ENCODE results near the gene RAX.
A peak's percentile ranks its signal among the peaks of the same experiment; 100 is the strongest.

Gene RAX

DNA sequence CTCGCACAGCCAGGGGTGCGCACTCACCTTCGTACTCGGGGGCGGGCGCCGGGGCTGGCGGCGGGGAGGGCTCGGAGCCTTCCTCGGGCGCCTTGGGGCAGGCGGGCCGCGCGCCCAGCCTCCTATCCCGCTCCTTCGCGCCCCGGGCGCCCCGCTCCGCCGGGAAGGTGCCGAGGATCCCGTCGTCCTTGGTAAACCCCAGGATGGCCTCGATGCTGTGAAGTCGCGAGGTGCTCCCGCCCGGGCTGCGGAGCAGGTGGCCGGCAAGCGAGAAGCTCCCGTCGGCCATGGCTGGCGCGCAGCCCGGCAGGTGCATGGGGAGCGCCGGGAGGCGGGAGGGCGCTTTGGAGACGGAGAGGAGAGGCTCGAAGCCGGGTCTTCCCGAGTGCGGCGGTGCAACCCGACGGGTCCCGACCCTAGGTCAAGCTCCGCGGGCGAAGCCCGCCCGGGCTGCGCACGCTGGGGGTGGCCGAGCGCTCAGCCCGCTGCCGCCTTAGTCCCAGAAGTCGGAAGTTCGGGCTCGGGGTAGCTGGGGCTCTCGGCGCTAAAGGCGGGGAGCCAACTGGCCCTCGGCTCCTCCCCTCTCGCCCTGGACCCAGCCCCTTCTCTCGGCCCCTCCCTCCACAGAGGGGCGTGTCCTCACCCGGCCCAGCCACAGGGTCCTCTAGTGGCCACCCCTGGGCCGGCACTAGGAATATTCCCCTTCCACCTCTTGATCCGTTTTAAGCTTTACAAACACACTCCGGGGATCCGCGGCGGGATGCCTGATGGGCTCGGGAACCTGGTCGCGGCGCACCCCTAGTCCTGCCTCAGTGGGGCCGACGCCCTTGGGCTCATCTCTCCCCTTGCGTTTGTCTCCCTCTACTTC, at the start of gene RAX:
TSS of gene RAX (minus strand) at position 564 of the 868 bp plus-strand sequence. CDS start at position 316, 248 bp downstream.
- no peak for DNase-seq (ENCODE audit: low read depth in 2 of 2)

DNA sequence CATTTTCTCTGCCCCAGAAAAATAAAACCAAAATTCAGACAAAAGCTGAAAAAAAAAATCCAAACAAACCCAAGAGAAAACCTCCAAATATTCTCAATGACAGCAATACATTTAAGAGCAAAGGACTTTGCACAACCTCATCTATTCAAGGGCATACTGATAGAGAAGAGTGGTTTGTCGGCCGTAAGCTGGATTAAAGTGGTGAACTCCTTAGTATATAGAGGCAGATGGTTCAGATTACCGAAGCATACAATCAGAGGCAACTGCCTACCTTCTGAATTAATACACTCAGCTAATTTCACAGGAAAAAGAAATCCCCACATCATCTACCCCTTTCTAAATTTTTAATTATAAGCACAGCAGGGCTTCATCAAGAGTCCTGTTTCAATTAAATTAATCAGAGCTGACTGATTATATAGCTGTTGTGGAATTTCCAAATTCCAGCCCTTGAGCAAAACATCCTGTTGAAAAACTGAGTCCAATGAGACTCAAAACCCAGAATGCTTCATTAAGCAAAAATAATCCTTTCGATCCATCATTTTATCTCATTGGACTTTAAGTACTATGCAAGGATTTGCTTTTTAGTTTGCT, 45.3 kb upstream of the RAX start, which contains the start of gene CPLX4:
TSS of gene CPLX4 (minus strand) at position 190 of the 591 bp plus-strand sequence. CDS start at position 3, 187 bp downstream.
- DNase-seq (ENCODE audit: low read depth in 2 of 2): no peak

DNA sequence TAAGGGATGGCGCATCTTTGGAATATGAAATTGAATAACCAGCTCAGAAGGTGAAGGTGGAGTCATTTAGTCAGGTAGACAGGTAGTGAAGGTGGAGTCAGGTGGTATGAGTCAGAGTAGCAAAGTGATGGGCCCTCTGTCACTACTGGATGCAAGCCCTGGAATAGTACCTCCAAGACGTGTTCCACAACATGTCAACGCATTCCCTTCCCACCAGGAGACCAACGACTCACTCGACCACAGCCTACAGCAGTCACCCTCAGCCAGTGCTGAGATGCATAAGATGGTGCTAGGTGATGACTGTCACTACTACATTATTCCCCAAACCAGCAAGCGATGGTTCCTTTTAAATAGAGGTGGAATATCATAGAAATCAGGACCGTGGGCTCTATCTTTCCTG, 38.4 kb upstream of the RAX start:
- no peak for DNase-seq (ENCODE audit: low read depth in 2 of 2)

DNA sequence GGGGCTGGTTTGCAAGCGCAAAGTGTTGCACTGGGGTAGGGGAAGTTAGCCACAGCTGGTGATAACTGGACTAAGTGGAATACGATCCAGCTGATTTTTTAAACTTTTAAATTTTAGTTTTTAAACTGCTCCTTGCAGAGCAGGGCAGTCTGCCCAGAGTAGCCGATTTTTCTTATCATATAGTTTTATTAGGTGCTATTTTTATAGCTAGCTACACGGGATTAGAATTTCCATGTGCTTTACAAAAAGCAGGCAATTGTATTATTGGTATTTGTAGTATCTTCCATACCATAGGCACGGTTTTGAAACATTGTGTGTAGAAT, 35.6 kb upstream of the RAX start:
- DNase-seq (ENCODE audit: low read depth in 2 of 2): no peak

DNA sequence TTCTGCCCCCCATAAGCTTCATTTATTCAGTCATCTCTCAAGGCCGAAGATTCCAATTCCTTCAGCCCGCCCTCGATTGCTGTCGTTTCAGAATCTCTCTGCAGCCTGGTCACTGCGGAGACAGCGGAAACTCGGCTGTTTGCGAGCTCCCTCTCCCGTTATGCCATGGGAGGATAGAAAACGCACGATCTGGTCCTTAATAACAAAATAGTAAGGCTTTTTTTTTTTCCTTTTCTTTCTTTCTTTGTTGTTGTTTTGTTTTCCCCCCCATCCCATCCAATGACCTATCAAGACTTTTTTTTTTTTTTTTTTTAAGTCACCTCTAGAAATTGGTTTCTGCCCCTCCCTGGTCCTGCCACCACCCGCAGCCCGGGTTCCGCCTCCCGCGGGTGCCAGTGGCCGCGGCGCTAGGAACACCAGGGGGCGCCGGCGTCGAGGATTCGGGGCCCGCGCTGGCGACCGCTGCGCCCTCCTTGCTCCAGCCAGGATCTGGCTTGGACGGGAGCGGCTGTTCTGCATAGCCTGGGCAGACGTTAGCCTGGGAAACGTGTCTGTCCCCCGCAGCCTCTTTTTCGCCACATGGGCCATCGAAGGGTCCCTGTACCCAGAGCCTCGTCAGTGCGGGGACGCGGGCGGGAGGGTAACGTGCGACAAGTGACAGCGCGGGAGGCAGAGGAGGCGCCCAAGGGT, 35.1 kb upstream of the RAX start:
- peak; percentile 14 to 43 for DNase-seq (ENCODE audit: low read depth in 2 of 2)

DNA sequence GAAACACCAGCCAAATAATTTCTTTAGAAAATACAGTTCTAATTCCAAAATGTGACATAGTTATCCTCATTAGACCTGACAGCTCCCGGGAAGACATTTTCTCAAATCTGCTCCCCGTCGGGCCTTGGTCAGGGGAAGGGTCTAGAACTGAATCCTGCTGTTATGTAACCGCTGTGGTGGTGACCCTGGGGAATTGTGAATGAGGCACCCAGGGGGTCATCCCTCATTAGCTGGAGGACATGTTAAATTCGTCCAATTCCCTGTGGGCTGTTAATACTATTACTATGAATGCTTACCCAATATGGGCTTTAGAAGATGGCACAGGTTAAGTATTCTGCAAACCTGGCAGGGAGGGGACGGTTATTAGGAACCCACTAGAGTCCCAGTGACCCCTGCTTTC, 33.4 kb upstream of the RAX start:
- DNase-seq (ENCODE audit: low read depth in 2 of 2): no peak

DNA sequence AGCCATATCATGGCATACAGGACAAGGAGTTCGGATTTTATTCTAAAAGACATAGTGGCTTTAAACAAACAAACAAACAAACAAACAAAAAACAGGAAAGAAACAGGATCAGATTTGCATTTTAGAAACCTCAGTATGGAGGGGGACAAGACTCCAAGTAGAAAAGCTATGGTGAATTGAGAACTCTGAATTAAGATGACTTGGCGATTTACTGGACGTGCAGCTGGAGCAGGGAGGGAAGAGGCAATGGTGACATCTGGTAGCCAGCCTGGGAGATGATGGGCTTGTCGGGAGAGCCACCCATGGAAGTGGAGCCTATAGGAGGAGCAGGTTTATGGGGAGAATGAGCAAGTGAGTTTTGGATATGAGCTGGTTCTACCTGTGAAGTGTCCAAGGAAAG, 32.0 kb upstream of the RAX start:
- DNase-seq (ENCODE audit: low read depth in 2 of 2): no peak

DNA sequence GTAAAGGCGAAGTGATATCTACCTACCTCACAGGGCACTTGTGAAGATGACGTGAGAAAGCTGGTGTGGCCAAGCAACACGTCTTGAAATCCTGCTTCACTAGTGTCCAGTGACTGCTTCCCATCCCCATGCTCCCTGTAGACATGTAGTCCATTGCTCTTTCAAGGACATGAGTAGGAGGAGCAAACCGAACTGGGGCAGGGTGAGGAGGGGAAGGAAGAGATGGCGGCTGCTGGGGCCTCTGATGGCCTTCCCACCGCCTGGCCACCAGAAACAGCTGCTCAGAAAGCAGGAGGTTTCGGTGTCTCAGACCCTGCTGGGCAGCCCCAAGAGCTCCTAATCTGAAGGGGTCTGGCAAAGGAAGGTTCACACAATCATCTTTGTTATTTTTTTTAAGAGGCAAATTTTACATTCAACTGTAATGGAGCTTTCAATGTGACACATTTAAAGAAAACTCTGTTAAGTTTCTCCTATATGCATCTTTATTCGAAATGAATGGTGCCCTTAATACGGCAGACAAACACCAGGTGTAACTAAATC, 30.5 kb upstream of the RAX start:
- DNase-seq (ENCODE audit: low read depth in 2 of 2): no peak

DNA sequence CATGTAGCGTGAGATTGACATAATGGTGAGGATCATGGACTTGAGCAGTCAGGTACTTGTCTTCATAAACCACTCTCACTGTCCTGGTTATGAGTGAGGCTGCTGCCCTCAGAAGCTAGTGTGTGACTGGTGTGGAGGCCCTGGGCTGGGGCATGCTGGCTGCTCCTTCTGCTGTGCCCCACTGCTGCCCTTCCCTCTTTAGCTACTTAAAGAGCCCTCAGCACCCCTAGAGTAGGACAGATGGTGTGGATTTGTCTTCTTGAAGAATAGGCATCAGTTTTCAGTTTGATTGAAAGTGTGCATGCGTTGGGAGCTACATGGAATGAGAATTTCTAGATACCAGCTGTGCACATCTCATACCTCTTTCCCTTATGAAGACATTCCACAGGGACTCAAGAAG, 29.8 kb upstream of the RAX start:
- no peak for DNase-seq (ENCODE audit: low read depth in 2 of 2)

DNA sequence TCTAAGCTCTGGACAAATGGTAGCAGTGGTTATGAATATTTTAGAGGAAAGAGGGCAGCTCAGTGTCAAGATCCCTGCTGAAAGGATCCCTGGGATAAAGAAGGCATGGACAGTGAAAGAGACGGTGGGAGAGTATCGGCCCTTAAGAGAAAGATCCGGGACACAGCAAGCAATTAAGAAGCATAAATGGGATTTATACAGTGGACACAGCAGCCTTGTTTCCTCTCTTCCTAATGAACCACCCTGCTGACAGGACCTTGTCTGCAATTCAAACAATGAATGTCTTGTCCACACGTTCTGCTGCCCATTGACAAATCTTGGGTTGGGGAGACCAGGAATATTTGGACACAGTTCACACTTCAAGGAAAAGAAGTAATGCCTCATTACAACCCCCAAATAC, 28.7 kb upstream of the RAX start:
- no peak for DNase-seq (ENCODE audit: low read depth in 2 of 2)

DNA sequence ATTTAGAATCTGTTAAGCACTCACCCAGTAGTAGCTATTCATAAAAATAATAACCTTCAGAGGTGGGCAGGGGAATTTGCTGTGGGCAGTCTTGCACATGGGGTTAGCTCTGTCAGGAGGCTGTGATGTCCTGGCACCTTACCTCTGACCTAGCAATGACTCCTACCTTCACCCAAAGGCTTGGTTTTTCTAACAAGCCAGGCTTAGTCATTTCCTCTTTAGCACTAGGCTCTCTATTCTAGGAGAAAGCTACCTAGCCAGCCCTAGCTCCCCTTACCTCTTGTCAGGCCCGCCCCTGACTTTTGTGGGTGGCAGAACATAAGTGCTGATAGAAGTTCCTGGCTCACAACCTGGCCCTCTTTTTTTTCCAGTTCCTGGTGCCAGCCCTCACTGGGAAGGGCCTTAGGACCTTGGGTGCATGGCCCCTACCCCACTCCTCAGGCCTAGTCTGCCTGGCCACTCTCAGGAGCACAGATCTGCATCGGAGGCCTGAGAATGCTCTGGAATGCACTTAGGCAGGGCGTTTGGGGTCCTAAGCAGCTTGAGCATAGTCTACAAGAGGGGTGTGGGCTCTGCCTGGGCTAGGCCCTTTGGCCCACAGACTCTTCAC, 27.5 kb upstream of the RAX start:
- DNase-seq (ENCODE audit: low read depth in 2 of 2): no peak

DNA sequence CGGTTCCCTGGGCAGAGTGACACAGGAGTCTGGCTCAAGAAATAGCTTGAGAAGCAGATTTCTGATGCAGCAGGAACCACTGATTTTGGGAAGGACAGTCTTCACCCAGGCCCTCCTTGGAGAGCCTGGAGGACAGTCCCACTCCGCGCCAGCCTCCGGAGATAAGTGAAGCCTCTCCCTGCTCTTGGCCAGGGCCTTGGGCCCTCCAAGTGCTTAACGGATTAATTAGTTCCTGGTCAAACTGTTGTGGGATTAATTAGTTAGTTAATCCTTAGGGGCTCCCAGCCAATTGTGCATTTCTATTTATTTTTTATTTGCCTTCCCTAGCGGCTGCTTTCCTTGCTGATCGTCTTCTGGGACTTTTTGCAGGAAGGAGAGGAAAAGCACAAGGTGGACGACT, 25.6 kb upstream of the RAX start:
- no peak for DNase-seq (ENCODE audit: low read depth in 2 of 2)

DNA sequence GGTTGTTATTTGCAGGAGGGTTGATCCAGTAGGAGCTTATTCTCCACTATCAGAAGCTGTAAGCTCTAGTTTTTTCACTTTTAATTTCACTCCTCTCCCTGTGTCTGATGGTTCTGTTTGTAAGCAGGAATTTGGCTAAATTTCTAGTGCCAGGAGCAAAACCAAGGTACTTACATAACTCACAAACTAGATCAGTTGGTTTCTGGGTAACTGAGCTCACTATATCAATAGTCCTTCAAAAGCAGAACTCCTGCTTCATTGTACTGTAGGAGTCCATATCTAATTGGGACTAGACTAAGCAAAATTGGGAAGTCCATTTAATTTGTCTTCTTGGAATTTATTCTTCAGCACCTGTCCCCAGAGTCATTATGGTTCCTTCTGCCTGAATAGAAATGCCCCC, 20.1 kb upstream of the RAX start:
- no peak for DNase-seq (ENCODE audit: low read depth in 2 of 2)

DNA sequence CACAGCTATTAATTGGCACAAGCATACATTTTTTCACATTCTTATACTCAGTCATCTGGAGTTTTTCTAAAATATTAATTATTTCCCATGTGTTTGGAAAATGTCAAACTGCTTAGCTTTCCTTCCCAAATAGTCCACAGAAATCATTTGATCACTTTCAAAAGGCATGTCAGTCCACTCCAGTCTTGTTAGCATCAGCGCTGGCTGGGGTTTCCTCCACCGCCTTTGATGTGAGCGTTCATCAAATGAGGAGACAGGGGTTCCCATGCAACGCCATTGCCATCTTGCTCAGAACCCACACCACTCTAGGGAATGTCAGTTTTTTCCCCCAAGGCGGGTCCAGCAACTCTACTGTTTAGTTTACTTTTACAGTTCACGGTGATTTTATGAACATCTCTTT, 13.1 kb upstream of the RAX start:
- DNase-seq (ENCODE audit: low read depth in 2 of 2): no peak

DNA sequence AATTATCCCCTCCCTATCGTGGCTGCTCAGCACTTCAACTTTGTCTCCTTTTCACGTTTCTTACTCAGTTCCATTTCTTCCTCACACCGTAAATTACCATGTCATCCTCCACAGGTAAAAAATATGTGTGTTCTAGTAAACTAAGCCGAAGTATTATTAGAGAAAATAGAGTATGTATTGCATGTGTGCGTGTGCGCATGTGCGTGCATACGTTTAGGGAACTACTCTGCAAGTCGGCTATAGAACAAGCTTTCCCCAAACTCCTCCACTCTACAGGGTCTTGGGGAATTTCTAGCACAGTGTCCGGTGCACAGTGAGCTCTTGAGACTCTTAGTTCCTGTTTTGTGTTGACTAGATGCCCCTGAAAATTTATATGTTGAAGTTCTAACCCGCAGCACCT, 9.1 kb upstream of the RAX start:
- no peak for DNase-seq (ENCODE audit: low read depth in 2 of 2)

DNA sequence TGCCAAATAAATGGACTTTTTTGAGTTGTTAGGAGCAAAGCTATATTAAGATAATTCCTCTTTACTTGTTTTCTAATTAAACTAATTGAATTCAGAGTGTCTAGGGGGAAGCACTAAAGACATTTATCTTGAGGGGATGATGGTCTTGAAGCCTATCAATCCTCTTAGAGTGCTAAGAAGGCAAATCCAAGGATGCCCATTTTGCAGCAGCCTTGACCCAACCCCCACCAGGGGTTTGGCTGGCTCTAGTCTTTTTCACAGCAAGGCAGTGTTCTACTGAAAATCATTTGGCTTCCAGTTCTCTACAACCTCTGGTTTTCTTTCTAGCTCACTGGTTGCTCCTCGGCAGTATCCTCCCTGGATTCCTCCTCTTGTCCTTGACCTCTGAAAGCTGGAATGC, 6.5 kb upstream of the RAX start:
- DNase-seq (ENCODE audit: low read depth in 2 of 2): no peak

DNA sequence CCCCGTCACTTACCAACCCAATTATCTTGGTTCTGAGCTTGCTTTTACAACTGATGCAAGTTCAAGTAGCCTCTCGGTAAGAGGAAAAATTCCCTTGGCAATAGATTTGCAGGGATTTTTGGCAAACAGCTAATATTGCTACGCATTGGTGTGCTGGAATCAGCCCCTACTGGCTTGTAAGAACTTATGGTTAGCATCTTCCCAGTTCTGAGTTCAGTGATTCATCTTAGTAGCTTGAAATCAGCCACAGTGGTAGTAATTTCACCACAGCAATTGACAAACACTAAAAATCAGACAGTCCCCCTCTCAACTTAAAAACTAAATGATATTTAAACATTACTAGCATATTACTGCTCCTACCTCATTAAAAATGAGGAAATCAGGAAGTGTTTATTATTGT, 5.9 kb upstream of the RAX start:
- no peak for DNase-seq (ENCODE audit: low read depth in 2 of 2)

DNA sequence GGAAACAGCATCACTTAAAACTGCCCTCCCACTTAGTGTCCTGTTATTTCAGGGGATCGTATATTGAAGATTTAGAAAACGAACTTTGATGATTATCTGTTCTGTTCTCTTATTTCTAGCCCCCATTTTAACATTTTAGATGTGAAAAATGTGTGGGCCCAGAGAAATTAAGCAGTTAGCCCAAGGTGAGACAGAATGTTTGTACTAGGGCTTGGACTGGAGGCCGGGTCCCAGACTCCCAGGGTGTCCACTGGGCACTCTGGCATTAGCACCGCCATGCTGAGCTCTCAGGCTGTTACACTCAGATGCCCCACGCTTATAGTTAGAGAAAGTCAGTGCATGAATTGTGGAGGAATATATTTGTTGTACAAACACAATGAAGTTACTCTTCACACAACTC, 5.5 kb upstream of the RAX start:
- no peak for DNase-seq (ENCODE audit: low read depth in 2 of 2)

DNA sequence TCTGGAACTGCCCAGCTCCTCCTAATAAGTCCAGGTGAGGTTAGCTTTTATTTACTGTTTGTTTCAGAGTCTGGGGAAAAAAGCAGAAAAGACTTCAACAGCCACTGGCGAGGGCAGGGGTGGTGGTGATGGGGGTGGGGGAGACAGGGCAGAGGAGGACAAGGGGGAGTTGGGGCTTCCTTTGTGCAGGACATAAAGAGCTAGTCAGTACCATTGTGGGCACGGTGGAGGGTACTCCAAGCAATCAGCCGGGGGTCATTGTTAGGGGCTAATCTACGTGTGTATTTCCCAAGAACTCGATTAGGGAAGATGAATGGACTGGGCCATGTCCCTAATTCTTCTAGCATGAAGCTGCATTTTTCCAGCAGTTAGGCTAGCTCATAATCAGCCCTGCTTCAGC, 2.8 kb upstream of the RAX start:
- DNase-seq (ENCODE audit: low read depth in 2 of 2): no peak

DNA sequence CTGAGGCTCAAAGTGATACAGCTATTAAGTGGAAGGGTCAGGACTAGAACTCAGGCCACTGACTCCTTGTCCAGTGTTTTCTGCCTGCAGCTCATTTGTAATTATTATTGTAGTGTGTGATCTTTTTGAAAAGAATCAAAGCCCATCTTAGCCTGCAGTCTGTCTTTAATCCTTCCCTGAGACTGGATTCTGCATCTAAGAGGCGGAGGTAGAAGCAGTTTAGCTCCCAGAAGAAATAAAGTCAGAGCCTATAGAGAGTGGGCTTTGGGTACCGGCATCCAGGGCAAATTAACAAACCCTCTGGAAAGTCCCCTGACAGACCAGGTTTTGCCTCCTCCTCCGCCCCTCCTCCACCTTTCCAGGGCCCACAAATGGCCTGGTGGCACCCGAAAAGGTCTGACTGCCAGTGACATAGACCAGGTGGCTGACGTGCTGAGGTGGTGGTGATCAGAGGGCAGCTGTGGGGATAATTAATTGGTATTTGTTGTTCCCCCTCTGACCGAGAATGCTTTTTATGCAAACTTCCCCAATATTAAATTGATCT, 2.2 kb upstream of the RAX start:
- no peak for DNase-seq (ENCODE audit: low read depth in 2 of 2)

DNA sequence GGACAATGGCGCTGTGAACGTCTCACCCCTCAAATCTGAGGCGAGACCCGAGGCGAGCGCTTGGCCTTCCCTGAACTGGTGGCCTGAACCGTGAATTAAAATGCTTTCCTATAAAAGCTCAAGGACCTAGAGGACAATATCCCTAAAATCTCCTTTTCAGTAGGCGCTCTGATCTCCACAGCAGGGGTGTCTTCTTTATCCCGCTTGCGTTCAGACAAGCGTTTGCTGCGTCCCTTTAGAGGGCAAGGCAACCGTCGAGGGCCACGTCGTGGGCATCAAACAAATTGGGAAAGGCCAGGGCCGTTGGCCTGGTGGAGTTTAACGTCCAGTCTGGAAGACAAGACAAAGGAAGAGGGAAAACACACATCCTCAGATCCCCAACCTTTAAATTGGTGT, 1.3 kb upstream of the RAX start:
- DNase-seq (ENCODE audit: low read depth in 2 of 2): no peak
